ENCODE measurements around the gene ALDH16A1. TPM values are rescaled to one million over a fixed set of nuclear protein-coding genes. Genes with fewer than 3 reads are reported as not detected.

ALDH16A1 gene
- total RNA-seq, 1 experiment from 2014 or later: 51.7 TPM

DNA sequence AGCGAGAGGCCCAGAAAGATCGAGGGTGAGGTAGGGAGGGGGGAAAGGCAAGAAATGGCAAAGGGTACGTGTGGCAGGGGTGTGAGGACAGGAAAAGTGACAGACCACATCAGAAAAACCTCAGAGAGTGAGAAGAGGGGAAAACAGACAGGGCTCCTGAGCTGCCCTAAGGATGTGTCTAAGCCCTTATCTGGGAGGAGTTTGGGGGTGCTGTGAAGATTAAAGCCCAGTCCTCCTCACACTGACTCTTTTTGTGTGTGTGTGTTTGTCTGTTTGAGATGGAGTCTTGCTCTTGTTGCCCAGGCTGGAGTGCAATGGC is 29.1 kb upstream of the ALDH16A1 start:
- Histone ChIP-seq H3K14ac (ENCODE audit: insufficient read depth, low read length) (no peak overlapping the region), H3K9me3 (ENCODE audit: control insufficient read depth, low read depth, low read length) (no peaks in the 10 kb centered on the region), H3K9ac (ENCODE audit: extremely low read depth, insufficient read length, low read length) (no peak overlapping the region), H2BK15ac (ENCODE audit: low read depth, low read length) (no peak overlapping the region), H2BK12ac (ENCODE audit: insufficient read length, low read depth, low read length) (no peak overlapping the region), H4K91ac (ENCODE audit: insufficient read length, low read depth, low read length) (no peak overlapping the region), H3K56ac (ENCODE audit: insufficient read length, low read depth, low read length) (no peak overlapping the region), H3K79me2 (ENCODE audit: insufficient read depth, low read length) (no peaks in the 10 kb centered on the region), H2BK120ac (ENCODE audit: low read depth, low read length, poor library complexity, severe bottlenecking) (no peak overlapping the region), H4K5ac (ENCODE audit: insufficient read length, low read depth, low read length) (no peak overlapping the region), H3K4me1 (ENCODE audit: insufficient read depth, low read length) (peaks cover 2% of the 10 kb centered on the region), H3K18ac (ENCODE audit: insufficient read length, low read depth, low read length) (no peak overlapping the region), H2AK5ac (ENCODE audit: insufficient read length, low read length) (no peak overlapping the region), H3K79me1 (ENCODE audit: insufficient read depth, low read depth, low read length, poor library complexity, severe bottlenecking) (no peaks in the 10 kb centered on the region), H2BK20ac (ENCODE audit: low read depth, low read length, poor library complexity, severe bottlenecking) (no peak overlapping the region), H4K8ac (replicated peaks; ENCODE audit: insufficient read length, low read depth, low read length) (no peak overlapping the region), H2AFZ (ENCODE audit: low read length) (no peak overlapping the region), H3K23ac (ENCODE audit: insufficient read length, low read depth, low read length) (no peak overlapping the region), H4K20me1 (ENCODE audit: control insufficient read depth, insufficient read depth, insufficient read length) (no peaks in the 10 kb centered on the region), H3K23me2 (ENCODE audit: insufficient read length, low read depth, low read length, poor library complexity, severe bottlenecking) (peaks cover 22% of the 10 kb centered on the region), H3K27ac (ENCODE audit: insufficient read length, low read depth, low read length) (no peak overlapping the region), H3K27me3 (ENCODE audit: insufficient read depth, low read length) (peaks cover 32% of the 10 kb centered on the region; the same call in 1 of the 2 replicates), H2BK5ac (ENCODE audit: insufficient read length, low read length) (no peak overlapping the region), H3T11ph (ENCODE audit: low read length) (no peak overlapping the region), H3K4me2 (ENCODE audit: insufficient read depth, insufficient read length, low read length) (peak overlapping the region; percentile 84), H3K4ac (ENCODE audit: low read depth, low read length) (no peak overlapping the region)
- H3K27me3 Mint-ChIP-seq (ENCODE audit: low read depth): peaks cover 80% of the 10 kb centered on the region
- no peaks in the 10 kb centered on the region; a peak in 2 of 7 replicates for H3K36me3 Mint-ChIP-seq (ENCODE audit: insufficient read depth in 1 of 3, low read depth in 3 of 3)
- TF ChIP-seq, protein P1, sequence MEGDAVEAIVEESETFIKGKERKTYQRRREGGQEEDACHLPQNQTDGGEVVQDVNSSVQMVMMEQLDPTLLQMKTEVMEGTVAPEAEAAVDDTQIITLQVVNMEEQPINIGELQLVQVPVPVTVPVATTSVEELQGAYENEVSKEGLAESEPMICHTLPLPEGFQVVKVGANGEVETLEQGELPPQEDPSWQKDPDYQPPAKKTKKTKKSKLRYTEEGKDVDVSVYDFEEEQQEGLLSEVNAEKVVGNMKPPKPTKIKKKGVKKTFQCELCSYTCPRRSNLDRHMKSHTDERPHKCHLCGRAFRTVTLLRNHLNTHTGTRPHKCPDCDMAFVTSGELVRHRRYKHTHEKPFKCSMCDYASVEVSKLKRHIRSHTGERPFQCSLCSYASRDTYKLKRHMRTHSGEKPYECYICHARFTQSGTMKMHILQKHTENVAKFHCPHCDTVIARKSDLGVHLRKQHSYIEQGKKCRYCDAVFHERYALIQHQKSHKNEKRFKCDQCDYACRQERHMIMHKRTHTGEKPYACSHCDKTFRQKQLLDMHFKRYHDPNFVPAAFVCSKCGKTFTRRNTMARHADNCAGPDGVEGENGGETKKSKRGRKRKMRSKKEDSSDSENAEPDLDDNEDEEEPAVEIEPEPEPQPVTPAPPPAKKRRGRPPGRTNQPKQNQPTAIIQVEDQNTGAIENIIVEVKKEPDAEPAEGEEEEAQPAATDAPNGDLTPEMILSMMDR (conservative IDR thresholded peaks at IDR 0.05): no peak
- WGBS (ENCODE audit: extremely low coverage, insufficient read length, low lambda C conversion rate): no CpG with 5 or more reads among the region's 3 CpGs
- peaks cover 0 to 9% of the 10 kb centered on the region in 2 experiments; a peak in 2 of 5 replicates for H3K9me3 Mint-ChIP-seq
- DNase-seq: no peak
- no peak overlapping the region for H3K27ac Mint-ChIP-seq
- H3K4me1 Mint-ChIP-seq: peaks cover 69 to 77% of the 10 kb centered on the region in 2 experiments
- peak overlapping the region in 1 of 2 experiments; percentile 10; a peak in 2 of 5 replicates for H3K4me3 Mint-ChIP-seq

Data from H9 (cell line).